Choroid plexus epithelial cell (primary cell): Measurements from ENCODE around the gene ADIPOR2.
"Not testable (repeated sequence)": the region's sequence is repeated elsewhere in the genome, so short reads cannot be mapped to it uniquely, and the experiment has no call there.

Source experiments
- DNase-seq: peaks from one replicate; pipeline ENCODE4 v3.0.0-alpha.2; 2010; ENCODE audit warnings: low read depth
- H3K4me3 ChIP-seq: 2 replicates; pipeline ENCODE4 v1.5.1; 2011; ENCODE audit warnings: low read depth, mild to moderate bottlenecking, control low read depth, low read length, moderate library complexity
- CTCF ChIP-seq: conservative IDR thresholded peaks from 2 replicates; pipeline ENCODE4 v1.5.1; 2011; ENCODE audit warnings: low read depth, mild to moderate bottlenecking, control low read depth, inconsistent platforms, low read length, moderate library complexity

The ADIPOR2 gene

GRCh38 chr12:1732914-1733313 lies 42.0 kb downstream of the ADIPOR2 start:
- TF ChIP-seq CTCF = no peak
- no peak overlapping the region for H3K4me3 ChIP-seq
- DNase-seq = no peak

- not testable (repeated sequence) for DNase-seq, H3K4me3 ChIP-seq
Observed at GRCh38 chr12:1733712-1734111, 42.8 kb downstream of the ADIPOR2 start.

GRCh38 chr12:1737652-1738286 lies 46.9 kb downstream of the ADIPOR2 start:
- no peak for DNase-seq
- no peak for TF ChIP-seq CTCF
- H3K4me3 ChIP-seq = no peak overlapping the region

- no peak for DNase-seq
- no peak for TF ChIP-seq CTCF
- no peak overlapping the region for H3K4me3 ChIP-seq
Observed at GRCh38 chr12:1738446-1738845, 47.6 kb downstream of the ADIPOR2 start.

- no peak for DNase-seq
- no peak overlapping the region for H3K4me3 ChIP-seq
- TF ChIP-seq CTCF = no peak
Observed at GRCh38 chr12:1739368-1739767, 48.5 kb downstream of the ADIPOR2 start.

- no peak for TF ChIP-seq CTCF
- no peak for DNase-seq
- no peak overlapping the region for H3K4me3 ChIP-seq
Observed at GRCh38 chr12:1740161-1740948, 49.5 kb downstream of the ADIPOR2 start.

- DNase-seq = no peak
- TF ChIP-seq CTCF = no peak
- H3K4me3 ChIP-seq = no peak overlapping the region
Observed at GRCh38 chr12:1741154-1741949, 50.5 kb downstream of the ADIPOR2 start.
